Mammary epithelial cell (primary cell): ENCODE measurements around the gene RBMS2.

Experiments
- CTCF ChIP-seq, 2 donors: IDR thresholded peaks in 1 of 2; conservative IDR thresholded peaks in 1 of 2; 2 replicates each; pipeline ENCODE4 v1.5.1; 2011 to 2012; ENCODE audit warnings: inconsistent platforms in 2 of 2, low read length in 2 of 2, mild to moderate bottlenecking in 2 of 2, control low read depth in 1 of 2, low read depth in 1 of 2; ENCODE audit not compliant: insufficient read depth in 1 of 2; ENCODE audit errors: extremely low read depth in 1 of 2
- EZH2 ChIP-seq: IDR thresholded peaks from 2 replicates; pipeline ENCODE4 v1.6.1; 2012; ENCODE audit warnings: low read length, inconsistent platforms, borderline replicate concordance

- TF ChIP-seq CTCF (conservative IDR thresholded peaks at IDR 0.05 in 1 of 2, IDR thresholded peaks at IDR 0.05 in 1 of 2; ENCODE audit: extremely low read depth in 1 of 2, insufficient read depth in 1 of 2, low read depth in 1 of 2, low read length in 2 of 2) (no peak), EZH2 (no peak)
These were observed 112.0 kb downstream of the RBMS2 start for GRCh38 chr12:56633468-56634241.
